HG02973 (cell line): ENCODE measurements around the gene CXCR6.

ENCODE experiments used
- ATAC-seq: cut with Tn5 transposase; IDR thresholded peaks from one replicate; pipeline ENCODE4 v1.9.1; 2021; ENCODE audit warnings: moderate library complexity; ENCODE audit not compliant: unreplicated experiment

Gene CXCR6

DNA sequence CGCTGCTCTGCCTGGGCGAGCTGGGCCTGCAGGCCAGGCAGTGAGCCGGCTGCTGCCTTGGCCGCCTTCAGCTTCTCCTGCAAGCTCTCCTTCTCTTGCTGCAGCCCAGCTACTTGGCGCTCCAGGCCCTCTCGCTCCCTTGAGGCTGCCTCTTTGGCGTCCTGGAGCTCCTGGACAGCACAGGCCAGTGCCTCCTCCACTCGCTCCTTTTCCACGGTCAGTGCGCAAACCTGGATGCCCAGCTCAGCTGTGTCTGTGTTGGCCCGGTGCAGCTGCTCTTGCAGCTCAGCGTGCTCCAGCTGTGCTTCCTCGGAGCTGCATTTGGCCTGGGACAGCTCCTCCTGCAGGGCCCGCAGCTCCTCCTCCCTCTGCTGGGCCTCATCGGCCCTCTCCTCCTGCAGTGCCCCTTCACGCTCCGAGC lies 23.1 kb downstream of the CXCR6 start:
- no peak for ATAC-seq

DNA sequence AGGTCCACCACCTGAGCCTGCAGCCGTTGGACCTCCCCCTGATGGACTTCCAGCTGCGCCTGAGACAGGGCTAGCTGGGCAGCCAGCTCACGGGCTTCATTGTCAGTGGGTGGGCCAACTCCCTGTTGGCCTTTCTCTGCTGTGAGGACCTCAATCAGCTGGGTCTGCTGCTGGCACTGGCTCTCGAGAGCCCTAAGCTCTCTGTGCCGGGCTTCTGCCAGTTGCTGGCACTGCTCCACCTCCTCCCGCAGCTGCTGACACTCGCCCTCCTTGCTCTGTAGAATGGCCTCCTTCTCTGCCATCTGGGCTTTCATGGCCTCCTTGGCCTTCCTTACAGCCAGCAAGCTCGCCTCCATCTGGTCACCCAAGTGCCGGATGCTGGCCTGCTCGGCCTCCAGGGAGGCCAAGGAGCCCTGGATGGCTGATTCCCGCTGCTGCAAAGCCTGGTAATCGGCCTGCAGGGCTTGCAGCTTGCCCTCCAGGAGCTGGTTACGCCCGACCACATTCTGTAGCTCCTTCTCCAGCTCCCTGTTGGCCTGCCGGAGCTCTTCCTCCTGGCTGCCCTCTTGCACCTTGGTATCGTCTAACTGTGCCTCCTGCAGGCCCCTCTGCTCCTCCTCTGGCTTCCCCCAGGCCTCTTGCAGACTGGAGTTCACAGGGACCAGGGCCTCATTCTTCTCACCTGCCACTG lies 23.8 kb downstream of the CXCR6 start:
- no peak for ATAC-seq

DNA sequence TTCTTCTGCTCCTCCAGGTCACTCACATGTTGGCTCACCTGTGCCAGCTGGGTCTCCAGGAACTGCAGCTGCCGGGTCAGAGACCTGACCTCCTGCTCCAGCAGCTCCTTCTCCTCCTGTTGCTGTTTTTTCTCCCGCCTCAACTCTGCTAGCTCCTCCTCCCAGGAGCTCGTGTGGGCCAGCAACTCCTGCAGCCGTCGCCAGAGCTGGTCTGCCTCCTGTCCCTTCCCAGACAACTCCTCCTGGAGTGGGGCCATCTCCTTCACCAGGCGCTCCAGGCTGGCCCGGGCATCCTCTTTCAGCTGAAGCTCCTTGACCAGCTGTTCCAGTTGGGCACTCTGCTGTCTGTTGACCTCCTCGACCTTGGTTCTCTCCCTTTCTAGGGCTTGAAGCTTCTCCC lies 24.5 kb downstream of the CXCR6 start:
- no peak for ATAC-seq

DNA sequence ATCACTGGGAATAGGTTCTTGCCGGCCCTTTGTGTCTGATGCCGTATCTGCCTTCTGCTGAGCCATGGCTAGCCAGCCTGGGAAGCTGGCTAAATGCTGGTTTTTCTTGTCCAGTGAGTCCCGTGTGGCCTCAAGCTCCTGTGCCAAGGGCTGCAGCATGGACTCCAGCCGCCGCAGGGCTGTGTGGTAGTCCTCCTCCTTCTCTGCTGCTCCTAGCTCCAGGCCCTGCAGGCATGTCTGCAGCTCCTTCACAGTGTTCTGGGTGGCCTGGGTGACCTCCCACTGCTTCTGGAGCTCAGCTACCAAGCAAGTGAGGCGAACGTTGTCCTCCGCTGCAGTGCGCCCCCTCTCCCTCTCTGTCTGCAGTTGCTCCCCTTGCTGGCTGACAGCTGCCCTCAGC lies 24.9 kb downstream of the CXCR6 start:
- ATAC-seq = no peak

DNA sequence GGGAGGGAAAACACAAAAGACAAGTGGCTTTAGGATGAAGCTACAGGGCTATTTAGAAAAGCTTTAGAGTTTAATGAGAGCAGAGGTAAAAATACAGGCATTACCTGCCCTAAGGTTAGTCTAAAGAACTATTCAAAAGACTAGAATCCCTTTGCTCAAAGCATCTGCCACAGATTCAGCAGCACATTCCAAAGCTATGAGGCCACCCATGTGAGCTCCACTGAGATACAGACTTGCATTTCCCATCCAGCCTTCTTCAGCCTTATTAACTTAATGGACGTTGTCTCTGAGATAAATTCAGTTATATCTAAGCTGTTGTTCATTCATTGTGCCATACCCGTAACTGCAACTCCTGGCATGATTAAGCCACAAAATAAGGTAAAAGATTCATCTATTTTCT lies 25.4 kb downstream of the CXCR6 start:
- no peak for ATAC-seq

DNA sequence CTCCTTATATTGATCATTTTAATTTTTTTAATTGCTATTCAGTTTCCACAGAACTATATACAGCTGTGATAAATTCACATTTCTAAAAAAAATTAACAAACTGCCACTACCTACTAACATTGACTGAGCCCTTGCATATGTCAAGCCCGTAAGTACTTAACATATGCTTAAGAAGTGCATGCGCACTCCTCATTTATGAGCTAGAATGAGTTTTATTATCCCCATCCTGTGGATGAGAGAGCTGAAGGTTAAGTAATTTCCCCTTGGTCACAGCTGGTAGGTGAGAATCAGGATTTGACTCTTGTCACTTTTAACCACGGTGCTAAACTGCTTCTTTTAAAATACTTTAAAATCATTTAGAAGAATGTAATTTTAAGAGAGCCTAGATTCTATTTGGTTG lies 25.9 kb downstream of the CXCR6 start:
- ATAC-seq = no peak

DNA sequence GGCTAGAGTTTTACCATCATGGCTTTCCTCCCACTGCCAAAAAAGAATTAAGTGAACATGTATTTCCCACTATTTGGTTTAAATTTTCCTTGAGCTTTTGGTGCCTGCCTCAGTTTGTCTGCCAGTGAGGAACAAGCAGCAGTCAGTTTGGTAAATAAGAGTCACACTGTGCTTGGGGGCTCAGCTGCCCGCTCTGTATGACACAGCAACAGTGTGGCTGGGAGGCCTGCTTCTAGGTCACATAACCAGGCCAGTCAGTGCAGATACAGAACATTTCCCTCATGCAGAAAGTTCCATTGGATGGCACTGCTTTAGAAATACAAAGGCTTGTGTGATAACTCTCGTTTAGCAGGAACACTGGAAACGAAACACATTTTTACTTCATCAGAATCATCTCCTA lies 26.7 kb downstream of the CXCR6 start:
- no peak for ATAC-seq

DNA sequence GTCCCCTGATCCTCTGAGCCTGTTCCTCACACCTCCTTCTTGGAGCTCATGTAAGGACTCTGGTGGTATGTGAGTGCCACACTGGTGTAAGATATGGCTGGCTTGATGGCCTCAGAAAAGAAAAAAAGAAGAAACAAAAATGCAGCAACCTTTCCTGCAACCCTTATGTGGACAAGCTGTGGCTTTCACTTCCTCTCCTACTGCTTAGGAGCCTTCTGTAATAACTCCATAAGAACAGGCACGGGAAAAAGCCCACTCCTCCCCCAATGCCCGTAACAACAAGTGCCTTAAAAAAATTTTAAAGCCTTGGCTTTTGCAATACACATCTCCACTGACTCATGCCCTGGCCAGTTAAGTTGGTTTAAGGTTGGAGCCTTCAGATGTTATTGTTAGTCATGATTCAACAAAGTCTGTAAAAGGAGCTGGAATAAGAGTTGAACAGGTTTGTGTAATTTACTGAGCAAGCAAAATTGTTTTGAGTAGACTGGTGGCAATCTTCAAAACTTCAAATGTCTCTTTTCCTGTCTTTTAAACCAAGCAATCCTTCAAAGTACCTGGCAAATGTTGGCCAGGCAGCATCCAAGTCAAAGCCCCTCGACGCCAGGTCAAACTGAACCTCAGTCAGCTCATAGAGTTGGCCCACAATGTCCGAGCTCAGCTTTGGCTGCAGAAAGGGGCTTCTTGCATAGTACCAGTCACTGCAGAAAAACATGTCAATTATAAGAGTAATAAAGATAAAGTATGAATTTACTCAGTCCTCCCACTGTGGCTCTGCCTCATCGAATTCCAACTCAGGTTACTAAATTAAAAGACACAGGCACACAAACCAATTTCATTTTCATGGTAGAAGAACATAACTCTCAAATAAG lies 29.5 kb downstream of the CXCR6 start:
- no peak for ATAC-seq

DNA sequence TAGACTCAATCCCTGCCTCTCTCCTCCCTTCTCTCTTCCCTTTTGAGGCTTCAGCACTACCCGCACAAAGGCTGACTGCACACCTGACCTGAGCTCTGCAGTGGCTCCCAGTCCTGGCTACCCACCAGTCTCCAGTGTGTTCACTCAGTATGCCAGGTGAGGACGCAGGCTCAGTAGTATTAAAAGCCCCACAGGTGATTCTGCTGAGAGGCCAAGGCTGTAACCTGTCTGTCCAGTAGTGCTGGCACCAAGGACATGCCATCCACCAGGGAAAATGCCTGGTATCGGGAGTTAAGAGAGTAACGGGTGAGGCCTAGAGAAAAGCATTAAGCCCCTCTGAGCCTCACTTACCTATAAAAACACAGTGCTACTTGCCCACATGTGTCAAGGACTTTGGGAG lies 31.4 kb downstream of the CXCR6 start:
- ATAC-seq = no peak

DNA sequence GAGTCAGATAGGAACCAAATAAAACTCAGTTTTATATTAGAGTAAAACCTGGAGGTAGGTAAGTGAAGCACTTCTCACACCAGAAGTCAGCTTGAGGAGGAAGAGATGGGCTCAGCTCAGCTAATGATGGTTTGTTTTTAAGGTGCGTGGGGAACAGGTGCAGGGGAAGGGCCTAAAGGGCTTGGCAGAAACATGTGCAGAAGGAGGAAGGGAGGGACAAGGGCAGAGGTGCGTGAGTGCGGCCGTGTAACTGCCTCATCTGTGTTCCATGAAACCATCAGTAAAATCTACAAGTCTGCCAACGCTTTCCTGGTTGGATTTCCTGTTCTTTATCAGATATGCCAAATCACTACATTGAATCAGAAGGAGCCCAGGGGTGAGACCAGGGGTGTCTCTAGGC lies 32.4 kb downstream of the CXCR6 start:
- ATAC-seq = no peak

DNA sequence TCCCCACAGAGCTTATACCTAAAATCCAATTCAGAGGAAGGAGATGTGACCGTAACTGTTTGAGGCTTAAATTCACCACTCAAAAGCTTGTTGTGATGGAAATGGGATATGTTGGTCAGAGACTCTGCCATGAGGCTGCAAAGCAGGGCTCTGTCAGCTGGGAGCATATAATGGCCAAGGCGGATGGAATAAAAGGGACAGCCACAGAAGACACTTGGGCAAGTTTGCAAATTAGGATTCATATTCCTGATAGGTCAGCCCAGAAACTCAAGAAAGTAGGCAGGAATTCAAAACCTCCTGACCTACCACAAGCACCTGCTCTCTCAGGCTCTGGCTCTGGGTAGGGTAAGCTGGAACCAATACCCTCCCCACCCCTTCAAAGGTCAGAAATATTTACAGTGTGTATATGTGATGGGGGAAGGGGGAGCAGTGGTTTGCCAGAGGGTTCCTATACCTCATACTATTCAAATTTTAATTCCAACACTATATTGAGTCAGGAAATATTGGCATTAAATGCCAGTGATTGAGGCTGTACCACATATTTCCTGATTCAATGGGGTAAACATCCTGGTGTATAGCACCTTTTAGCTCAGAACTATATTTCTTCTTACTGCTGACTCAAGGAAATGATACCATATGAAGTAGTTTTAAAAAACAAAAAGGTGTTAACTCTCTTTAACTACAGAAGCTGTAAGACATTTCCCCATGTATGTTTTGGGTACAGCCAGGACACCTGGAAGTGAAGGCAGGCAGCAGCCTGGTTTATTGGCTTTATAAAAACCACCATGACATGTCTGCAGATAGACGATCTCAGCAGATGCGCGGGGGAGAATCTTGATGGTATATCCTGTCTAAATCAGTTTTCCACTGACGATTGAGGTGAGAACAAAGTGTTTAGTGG lies 33.2 kb downstream of the CXCR6 start:
- ATAC-seq = no peak

DNA sequence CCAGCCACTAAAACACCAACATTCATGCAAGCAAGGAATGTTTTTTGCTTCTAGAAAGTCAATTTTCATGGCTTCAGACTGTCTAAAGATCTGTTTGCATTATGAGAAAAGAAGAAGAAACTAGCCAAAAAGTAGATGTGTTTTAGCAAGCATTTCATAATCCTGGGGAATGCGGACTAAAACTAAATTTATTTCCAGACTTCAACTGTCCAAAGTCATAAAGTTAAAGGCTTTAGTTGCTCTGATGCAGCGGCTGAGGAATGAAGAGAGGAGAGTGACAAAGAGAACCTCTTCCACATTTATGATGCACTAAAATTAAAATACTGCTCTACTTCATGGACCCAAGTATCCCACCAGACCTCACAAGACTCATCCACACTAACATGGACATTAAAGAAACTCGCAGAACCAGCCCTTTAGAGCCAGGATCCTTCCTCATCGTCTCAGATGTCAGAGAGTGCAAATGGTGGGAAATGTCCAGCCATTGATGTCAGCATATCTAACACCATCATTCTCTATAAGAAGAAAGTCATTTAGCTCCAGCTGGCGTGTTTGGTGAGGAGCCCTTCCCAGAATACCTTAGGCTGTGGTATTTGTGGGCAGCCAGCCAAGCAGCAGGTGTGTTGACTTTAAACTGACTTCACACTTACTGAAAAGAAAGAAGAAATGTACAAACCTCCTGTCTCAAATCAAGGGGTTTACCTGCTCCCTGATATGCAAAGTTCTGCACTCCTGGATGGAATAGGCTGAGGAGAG lies 34.9 kb downstream of the CXCR6 start:
- ATAC-seq = no peak

DNA sequence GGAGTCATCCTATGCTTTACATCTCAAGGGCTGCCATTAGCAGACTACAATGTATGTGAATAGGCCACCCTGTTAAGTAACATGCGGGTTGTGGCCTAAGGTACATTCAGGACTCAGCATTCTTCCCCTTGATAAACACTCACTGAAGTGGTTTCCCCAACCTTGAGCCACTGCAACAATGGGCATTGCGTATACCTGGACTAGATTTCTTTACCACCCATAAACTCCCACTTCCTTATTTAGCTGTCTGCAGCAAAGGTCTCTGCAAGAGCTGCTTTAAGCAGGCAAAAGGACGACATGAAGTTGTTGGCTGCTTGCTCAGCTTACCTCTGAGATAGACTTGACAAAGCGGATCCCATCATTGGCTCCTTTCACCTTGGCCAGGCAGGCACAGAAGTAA lies 36.1 kb downstream of the CXCR6 start:
- ATAC-seq = no peak

DNA sequence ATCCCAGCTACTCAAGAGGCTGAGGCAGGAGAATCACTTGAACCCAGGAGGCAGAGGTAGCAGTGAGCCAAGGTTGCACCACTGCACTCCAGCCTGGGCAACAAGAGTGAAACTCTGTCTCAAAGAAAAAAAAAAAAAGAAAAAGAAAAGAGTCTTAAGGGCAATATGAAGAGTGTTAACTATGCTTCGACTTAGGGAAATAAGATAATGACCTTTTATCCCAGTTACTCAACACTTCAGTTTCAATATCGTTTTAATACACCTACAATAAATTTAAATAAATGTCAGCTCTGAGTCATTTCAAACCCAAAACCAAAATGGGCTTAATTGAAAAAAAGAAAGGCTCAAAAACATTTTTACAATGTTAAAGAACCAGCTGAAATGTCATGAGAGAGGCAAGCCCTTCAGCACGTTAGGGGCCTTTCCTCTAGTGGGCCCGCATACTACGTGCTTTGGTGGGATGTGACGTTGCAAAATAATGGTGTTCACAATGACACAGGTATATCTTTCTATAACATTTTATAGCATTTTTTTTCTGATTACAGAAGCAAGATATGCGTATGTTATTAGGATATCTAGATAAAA lies 37.1 kb downstream of the CXCR6 start:
- no peak for ATAC-seq

DNA sequence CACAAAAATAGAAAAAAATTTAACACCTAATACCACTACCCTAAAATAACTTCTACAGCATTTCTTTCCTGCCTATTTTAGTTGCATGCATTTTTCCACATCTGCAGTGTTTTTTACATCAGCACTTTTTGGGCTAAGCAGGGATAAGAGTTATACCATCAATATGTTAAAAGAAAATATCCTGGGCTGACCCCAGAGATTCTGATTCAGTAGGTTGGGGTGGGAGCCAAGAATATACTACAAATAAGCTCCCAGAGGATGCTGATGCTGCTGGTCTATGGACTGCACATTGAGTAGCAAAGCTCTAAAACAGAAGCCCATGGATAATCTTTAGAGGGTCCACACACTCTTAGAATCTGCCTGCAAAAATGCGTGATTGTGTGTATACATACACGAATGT lies 37.6 kb downstream of the CXCR6 start:
- no peak for ATAC-seq

DNA sequence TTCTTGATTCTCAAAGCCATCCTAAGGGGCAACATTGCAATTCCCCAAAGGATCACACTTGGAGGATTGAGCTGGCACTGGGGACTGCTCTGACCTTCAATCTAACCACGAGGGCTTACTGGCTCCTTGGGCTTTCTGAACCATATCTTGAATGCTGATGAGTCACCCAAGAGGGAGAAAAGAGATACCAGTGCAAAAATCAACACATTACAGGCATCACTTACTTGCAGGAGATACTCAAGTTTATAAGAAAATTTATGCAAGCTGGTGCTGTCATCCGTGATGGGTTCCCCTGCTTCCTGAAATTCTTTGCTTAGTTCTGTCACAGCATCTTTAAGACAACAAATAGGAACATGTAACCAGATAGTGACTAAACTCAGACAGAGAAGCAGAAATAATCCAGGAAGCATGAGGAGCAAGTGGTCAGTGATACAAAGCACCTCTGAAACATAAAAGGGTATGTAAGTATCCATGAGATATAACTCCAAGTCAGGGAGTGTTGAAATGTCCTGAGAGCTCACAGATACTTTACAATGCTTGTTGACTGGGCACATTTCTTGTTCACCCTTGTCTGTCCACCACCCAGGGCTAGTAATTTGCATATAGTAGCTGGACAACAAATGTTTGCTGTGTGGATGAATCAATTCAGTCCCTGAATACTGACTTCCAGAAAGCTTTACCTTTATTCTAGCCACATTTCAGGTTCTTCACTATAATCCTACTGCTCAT lies 38.2 kb downstream of the CXCR6 start:
- ATAC-seq = no peak

DNA sequence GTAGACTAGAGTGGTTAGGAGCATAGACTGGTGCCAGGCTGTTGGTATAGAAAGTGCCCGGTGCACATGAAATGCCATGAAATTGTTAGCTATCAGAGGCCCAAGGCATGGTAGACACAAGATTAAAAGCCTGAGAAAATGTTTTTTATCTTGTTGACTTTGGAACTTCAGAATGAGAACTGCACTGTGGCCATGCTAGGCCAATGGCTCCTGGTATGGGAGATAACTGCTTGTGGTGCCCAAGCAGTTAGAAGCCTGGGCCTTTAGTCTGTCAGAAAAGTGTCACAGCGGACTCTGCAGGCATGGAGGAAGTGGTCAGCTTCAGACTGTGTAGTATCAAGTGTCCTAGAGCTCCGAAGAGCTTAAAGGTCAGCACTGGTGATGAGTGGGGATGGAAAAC lies 40.5 kb downstream of the CXCR6 start:
- no peak for ATAC-seq

DNA sequence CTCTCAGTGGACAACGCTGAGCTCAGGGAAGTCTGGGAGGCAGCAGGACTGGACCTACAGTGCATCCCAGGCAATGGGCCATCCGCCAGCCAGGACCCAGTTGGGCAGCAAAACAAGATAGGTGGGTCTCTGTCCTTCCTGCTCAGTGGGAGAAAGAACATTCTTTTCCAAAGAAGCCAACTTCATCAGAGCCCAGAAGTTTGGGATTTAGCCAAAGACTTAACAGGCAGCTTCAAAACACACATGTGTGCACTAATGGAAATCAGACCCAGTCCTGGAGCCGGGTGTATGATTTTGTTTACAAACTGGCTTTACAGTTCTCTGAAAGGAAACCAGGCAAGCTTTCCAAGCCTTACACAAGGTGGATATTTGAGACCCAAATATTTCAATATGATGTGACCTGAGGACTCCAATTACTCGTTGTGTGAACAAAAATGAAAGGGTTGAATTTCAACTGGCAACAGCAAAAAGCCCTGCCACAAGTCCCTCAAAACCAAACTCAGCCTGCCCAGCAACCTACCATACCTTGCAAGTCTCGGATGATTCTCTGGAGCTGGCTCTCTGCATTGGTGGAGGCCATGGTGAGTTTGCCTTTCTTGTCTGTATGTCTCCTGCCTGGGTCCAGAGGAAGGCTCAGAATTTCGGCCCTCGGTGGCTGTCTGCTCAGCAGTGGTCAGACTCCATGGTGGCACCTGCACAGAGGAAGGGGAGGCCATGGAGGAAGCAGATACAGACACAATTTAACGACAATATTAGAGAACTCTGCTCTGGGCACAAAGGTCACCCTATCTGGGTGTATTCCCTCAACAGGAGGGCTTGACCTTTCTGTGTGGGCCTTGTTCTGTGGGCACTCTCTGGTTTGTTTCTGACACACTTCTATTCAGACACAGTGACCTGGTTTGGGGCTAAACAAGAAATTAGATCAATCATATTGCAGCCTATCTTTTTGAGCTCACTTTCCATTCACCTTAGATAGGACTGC lies 41.4 kb downstream of the CXCR6 start:
- no peak for ATAC-seq
